Small intestine (tissue), 7 donors: ENCODE measurements around the gene PRRX1. TPM values are rescaled to one million over a fixed set of nuclear protein-coding genes. Genes with fewer than 3 reads are reported as not detected.

Source experiments
- DNase-seq, 2 donors: peaks; one replicate each; pipeline versions ENCODE4 v3.0.0 to v3.0.0-alpha.2; 2013
- FAIRE-seq: peaks from 2 replicates; lab custom pipeline; 2012; peaks lifted over from hg19 to GRCh38; lab: Jason Lieb, UNC
- H3K27ac ChIP-seq, 3 donors: one replicate each; pipeline ENCODE4 v1.5.1; 2013; ENCODE audit warnings: low read length in 2 of 3, mild to moderate bottlenecking in 2 of 3, control low read depth in 1 of 3, inconsistent platforms in 1 of 3, low read depth in 1 of 3, moderate library complexity in 1 of 3
- H3K27me3 ChIP-seq, 3 donors: one replicate each; pipeline ENCODE4 v1.6.1; 2013; ENCODE audit warnings: low read length in 3 of 3, inconsistent platforms in 1 of 3; ENCODE audit not compliant: control insufficient read depth in 3 of 3, insufficient read depth in 3 of 3
- H3K36me3 ChIP-seq, 3 donors: one replicate each; pipeline ENCODE4 v1.6.1; 2013; ENCODE audit warnings: low read length in 3 of 3, inconsistent platforms in 1 of 3, low read depth in 1 of 3, mild to moderate bottlenecking in 1 of 3, moderate library complexity in 1 of 3; ENCODE audit not compliant: control insufficient read depth in 3 of 3, insufficient read depth in 2 of 3
- H3K4me1 ChIP-seq, 3 donors: one replicate each; pipeline ENCODE4 v1.6.1; 2013; ENCODE audit warnings: low read length in 2 of 3, inconsistent platforms in 1 of 3, low read depth in 1 of 3, mild to moderate bottlenecking in 1 of 3, moderate library complexity in 1 of 3; ENCODE audit not compliant: control insufficient read depth in 3 of 3, insufficient read depth in 2 of 3
- H3K4me3 ChIP-seq, 3 donors: one replicate each; pipeline ENCODE4 v1.5.1; 2013; ENCODE audit warnings: low read length in 3 of 3, control low read depth in 1 of 3, inconsistent platforms in 1 of 3, low read depth in 1 of 3, mild to moderate bottlenecking in 1 of 3, moderate library complexity in 1 of 3
- H3K9me3 ChIP-seq, 2 donors: one replicate each; pipeline ENCODE4 v1.6.1; 2013; ENCODE audit warnings: low read depth in 1 of 2, low read length in 1 of 2; ENCODE audit not compliant: control insufficient read depth in 2 of 2, insufficient read depth in 1 of 2
- WGBS, 3 donors: extraction: QIAGEN DNeasy Blood & Tissue Kit; methylation state at CpG; one replicate each; pipeline ENCODE4 v1.1.7; 2013; 5-methylcytosine and 5-hydroxymethylcytosine counted together
- polyA plus RNA-seq, 4 donors: library from polyadenylated mRNA; stranded (reverse) in 3 of 4; unstranded in 1 of 4; fragments of 200-250 nt in 3 of 4; fragments of 120-200 nt in 1 of 4; gene quantifications; one replicate each; pipeline versions ENCODE4 v1.2.1 to v1.2.3, GENCODE V29; 2013
- donor health status: healthy with polysubstance abuse.
- donor health status: control.
- donor health status: control.
- donor health status: Bipolar disorder and iron deficiency.
- donor health status: healthy.

The PRRX1 gene
- polyA plus RNA-seq, 4 donors: 0.22 to 1.7 (median 0.57) TPM

- H3K9me3 ChIP-seq: no peaks in the 10 kb centered on the region
- H3K27me3 ChIP-seq: peaks cover 4 to 80% (median 53%) of the 10 kb centered on the region in 3 donors
- no peak overlapping the region for H3K4me3 ChIP-seq
- peaks cover 0 to 14% (median 4%) of the 10 kb centered on the region in 3 donors for H3K4me1 ChIP-seq
- no peaks in the 10 kb centered on the region for H3K36me3 ChIP-seq
- WGBS, 3 donors: 3 to 10% (median 6%) methylated on average over 28 to 31 of the region's 31 CpGs
- DNase-seq (peak in 1 of 2 donors; percentile 8), FAIRE-seq (no peak)
- no peak overlapping the region for H3K27ac ChIP-seq
Observed at GRCh38 chr1:170661646-170662411, 2.1 kb upstream of the PRRX1 start.

DNA sequence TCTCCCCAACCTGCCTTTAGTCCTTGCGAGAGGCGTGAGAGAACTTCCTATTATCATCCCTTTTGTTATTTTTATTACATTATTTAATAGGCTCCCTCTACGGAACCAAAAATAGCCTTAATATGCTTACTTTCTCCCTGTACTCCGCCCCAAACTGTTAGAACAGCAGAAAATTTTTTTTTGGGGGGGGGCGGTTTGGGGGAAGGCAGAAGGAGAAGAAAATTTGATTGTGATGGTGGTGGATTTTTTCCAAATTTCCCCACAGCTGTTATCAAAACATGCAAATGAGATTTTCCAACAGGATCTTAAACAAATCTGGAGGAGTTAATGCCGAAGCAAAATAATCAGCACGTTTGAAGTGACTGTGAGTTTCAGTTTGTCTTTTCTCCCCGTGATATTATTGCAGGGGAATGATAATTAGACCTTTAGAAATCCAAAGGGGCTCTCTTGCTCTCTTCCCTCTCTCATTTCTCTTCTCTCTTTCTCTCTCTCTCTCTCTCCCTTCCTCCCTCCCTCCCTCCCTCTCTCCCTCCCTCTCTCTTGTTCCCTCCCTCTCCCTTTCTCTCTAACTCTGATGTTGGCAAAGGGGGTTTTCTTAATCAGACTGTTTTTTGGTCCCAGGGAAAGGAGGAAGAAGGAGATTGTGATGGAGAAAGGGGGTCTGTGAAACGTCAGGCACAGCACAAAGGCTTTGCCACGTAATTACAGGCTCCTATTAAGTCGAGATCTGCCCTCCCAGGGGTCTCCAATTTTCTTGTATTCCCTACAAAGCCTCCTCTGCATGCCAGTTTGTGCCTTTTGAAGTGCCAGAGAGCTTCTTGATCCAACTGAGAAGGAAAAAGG is 1.1 kb upstream of the PRRX1 start:
- DNase-seq (peak in 1 of 2 donors; percentile 3), FAIRE-seq (no peak)
- Histone ChIP-seq H3K4me1 (peaks cover 0 to 14% (median 4%) of the 10 kb centered on the region in 3 donors), H3K4me3 (no peak overlapping the region), H3K27me3 (peaks cover 8 to 89% (median 49%) of the 10 kb centered on the region in 3 donors), H3K27ac (no peak overlapping the region), H3K9me3 (peaks cover 0 to 4% of the 10 kb centered on the region in 2 donors), H3K36me3 (no peaks in the 10 kb centered on the region)
- WGBS, 3 donors: 3 to 8% (median 6%) methylated on average over 11 of the region's 11 CpGs

DNA sequence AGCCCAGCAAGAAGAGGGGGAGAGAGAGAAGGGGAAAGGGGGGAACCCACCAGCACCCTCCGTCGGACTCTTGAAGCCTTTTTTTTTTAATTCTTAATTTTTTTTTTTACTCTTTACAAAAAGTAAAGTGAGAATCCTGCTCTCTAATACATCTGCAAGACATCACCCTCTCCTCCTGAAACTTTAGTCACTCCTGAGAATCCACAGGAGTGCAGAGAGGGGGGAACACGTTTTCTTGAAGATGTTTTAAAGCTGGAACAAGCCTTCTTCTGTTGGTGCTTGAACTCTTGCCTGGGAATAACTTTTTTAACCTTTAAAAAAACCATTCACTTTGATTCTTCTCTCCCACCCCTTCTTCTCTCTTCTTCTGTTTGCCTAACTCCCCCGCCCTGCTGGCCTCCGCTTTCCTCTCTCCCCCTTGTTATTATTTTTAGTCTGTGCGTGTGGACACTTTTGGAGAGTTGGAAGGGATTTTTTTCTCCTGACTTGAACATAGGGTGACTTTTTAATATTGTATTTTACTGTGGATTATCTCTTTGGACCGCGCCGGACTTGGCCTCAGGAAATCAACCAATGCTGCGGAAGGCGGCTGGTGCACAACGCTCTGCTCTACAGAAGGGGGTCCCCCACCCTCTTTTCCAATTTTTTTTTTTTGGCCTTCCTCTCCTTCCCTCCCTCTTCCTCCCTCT is 383 bp upstream of the PRRX1 start:
- Histone ChIP-seq H3K27ac (no peak overlapping the region), H3K36me3 (no peaks in the 10 kb centered on the region), H3K4me3 (peak overlapping the region in 2 of 3 donors; percentile 0 to 34), H3K9me3 (peaks cover 0 to 4% of the 10 kb centered on the region in 2 donors), H3K27me3 (peaks cover 8 to 96% (median 56%) of the 10 kb centered on the region in 3 donors), H3K4me1 (peaks cover 0 to 14% (median 4%) of the 10 kb centered on the region in 3 donors)
- 7 to 16% (median 12%) methylated on average over 11 to 12 of the region's 12 CpGs for WGBS, 3 donors
- DNase-seq (peak in 1 of 2 donors; percentile 3), FAIRE-seq (no peak)

GRCh38 chr1:170664828-170665612 is 1.1 kb downstream of the PRRX1 start:
- peak overlapping the region in 2 of 3 donors; percentile 1 to 34 for H3K4me3 ChIP-seq
- peaks cover 8 to 98% (median 59%) of the 10 kb centered on the region in 3 donors for H3K27me3 ChIP-seq
- H3K4me1 ChIP-seq: peaks cover 0 to 14% (median 4%) of the 10 kb centered on the region in 3 donors
- WGBS, 3 donors: 10 to 15% (median 11%) methylated on average over 37 of the region's 37 CpGs
- H3K27ac ChIP-seq: no peak overlapping the region
- peak; percentile 1 to 20 for DNase-seq
- FAIRE-seq: no peak
- no peaks in the 10 kb centered on the region for H3K36me3 ChIP-seq
- H3K9me3 ChIP-seq: peaks cover 0 to 4% of the 10 kb centered on the region in 2 donors

GRCh38 chr1:170665629-170666028 is 1.7 kb downstream of the PRRX1 start:
- H3K27ac ChIP-seq: no peak overlapping the region
- DNase-seq (peak in 1 of 2 donors; percentile 3), FAIRE-seq (no peak)
- H3K4me1 ChIP-seq: peaks cover 0 to 14% (median 4%) of the 10 kb centered on the region in 3 donors
- 36 to 43% (median 40%) methylated on average over 14 of the region's 14 CpGs for WGBS, 3 donors
- peaks cover 0 to 4% of the 10 kb centered on the region in 2 donors for H3K9me3 ChIP-seq
- H3K4me3 ChIP-seq: no peak overlapping the region
- peaks cover 8 to 98% (median 54%) of the 10 kb centered on the region in 3 donors for H3K27me3 ChIP-seq
- H3K36me3 ChIP-seq: no peaks in the 10 kb centered on the region

GRCh38 chr1:170666541-170667254 is 2.8 kb downstream of the PRRX1 start:
- no peak overlapping the region for H3K4me3 ChIP-seq
- H3K27me3 ChIP-seq: peaks cover 4 to 99% (median 54%) of the 10 kb centered on the region in 3 donors
- peaks cover 0 to 4% of the 10 kb centered on the region in 2 donors for H3K9me3 ChIP-seq
- H3K27ac ChIP-seq: no peak overlapping the region
- no peak for FAIRE-seq
- H3K4me1 ChIP-seq: peaks cover 0 to 11% (median 4%) of the 10 kb centered on the region in 3 donors
- DNase-seq: no peak
- WGBS, 3 donors: 23 to 31% (median 27%) methylated on average over 32 of the region's 32 CpGs
- no peaks in the 10 kb centered on the region for H3K36me3 ChIP-seq
